HCT116 (cell line): ENCODE results near the gene VAMP3. TPM values are rescaled to one million over a fixed set of nuclear protein-coding genes. Genes with fewer than 3 reads are reported as not detected.

ENCODE experiments used
- ATAC-seq: fragments of 200-7000 bp; cut with Tn5 transposase; 2 replicates; pipeline ENCODE4 v1.9.1; 2020; ENCODE audit warnings: mild to moderate bottlenecking, moderate library complexity
- BruUV-seq: library from RNA; stranded (reverse); fragments of 400-500 nt; replicated peaks from 2 replicates; lab custom pipeline; 2021; lab: Mats Ljungman, UMichigan
- CTCF ChIA-PET: fragments of 300-600 bp; sonication (Branson Sonifier 250); formaldehyde crosslinking; loops from one replicate; lab custom pipeline; 2021; ENCODE audit warnings: antibody characterized with exemption; lab: Charles Lee
- POLR2A ChIA-PET: fragments of 300-600, 350-600 bp; sonication (Branson Sonifier 250); formaldehyde crosslinking; loops from one replicate; lab custom pipeline; 2021; ENCODE audit warnings: antibody characterized with exemption; lab: Charles Lee
- RAD21 ChIA-PET, 2 experiments: fragments of 300-600 bp; sonication (Branson Sonifier 250); formaldehyde crosslinking; loops; one replicate each; lab custom pipeline; 2023; ENCODE audit warnings: low total read pairs in 2 of 2; ENCODE audit not compliant: uncharacterized antibody in 2 of 2, unreplicated experiment in 2 of 2, low non-redundant PET in 1 of 2; lab: Charles Lee
- DNase-seq: peaks from one replicate; pipeline ENCODE4 v3.0.0-alpha.2; 2010; ENCODE audit warnings: low read depth, low spot score
- H2AFZ ChIP-seq: fragments of 200-600 bp; shearing (Covaris generic), sonication (generic); 2 replicates; pipeline ENCODE4 v1.6.1; 2017; ENCODE audit warnings: low read depth, mixed run types, mixed read lengths, antibody characterized with exemption, low read length; ENCODE audit not compliant: poor library complexity, severe bottlenecking
- H3K27ac ChIP-seq: 2 replicates; pipeline ENCODE4 v1.5.1; 2012; ENCODE audit warnings: low read depth, low read length
- H3K27me3 ChIP-seq: fragments of 200-600 bp; sonication (generic); 2 replicates; pipeline ENCODE4 v1.6.1; 2016; ENCODE audit warnings: mixed run types, low read length, mixed read lengths; ENCODE audit not compliant: insufficient read depth
- H3K36me3 ChIP-seq, 2 experiments: fragments of 200-500 bp in 1 of 2; fragments of 200-600 bp in 1 of 2; sonication (Bioruptor generic) in 1 of 2; sonication (generic) in 1 of 2; 2 replicates each; pipeline versions ENCODE4 v1.5.1 to v1.6.1; 2014 to 2016; ENCODE audit warnings: low read length in 2 of 2, inconsistent platforms in 1 of 2, mixed read lengths in 1 of 2, mixed run types in 1 of 2; ENCODE audit not compliant: insufficient read depth in 2 of 2, control insufficient read depth in 1 of 2
- H3K4me1 ChIP-seq, 2 experiments: fragments of 200-600 bp in 1 of 2; sonication (generic) in 1 of 2; 2 replicates each; pipeline versions ENCODE4 v1.5.1 to v1.6.1; 2012 to 2017; ENCODE audit warnings: low read length in 2 of 2, inconsistent platforms in 1 of 2, mild to moderate bottlenecking in 1 of 2, mixed read lengths in 1 of 2, mixed run types in 1 of 2, moderate library complexity in 1 of 2; ENCODE audit not compliant: insufficient read depth in 2 of 2, control insufficient read depth in 1 of 2
- H3K4me2 ChIP-seq: fragments of 200-600 bp; sonication (generic); 2 replicates; pipeline ENCODE4 v1.6.1; 2017; ENCODE audit warnings: mixed run types, low read length, mixed read lengths
- H3K4me3 ChIP-seq, 2 experiments: fragments of 200-600 bp in 1 of 2; sonication (generic) in 1 of 2; replicated peaks in 1 of 2; 2 replicates each; pipeline ENCODE4 v1.5.1; 2011 to 2016; ENCODE audit warnings: low read length in 2 of 2, control low read depth in 1 of 2, low read depth in 1 of 2, mild to moderate bottlenecking in 1 of 2, mixed read lengths in 1 of 2, mixed run types in 1 of 2
- H3K79me2 ChIP-seq: fragments of 200-600 bp; sonication (generic); 2 replicates; pipeline ENCODE4 v1.6.1; 2017; ENCODE audit warnings: mild to moderate bottlenecking, mixed run types, low read length, moderate library complexity, mixed read lengths; ENCODE audit not compliant: insufficient read depth
- H3K9ac ChIP-seq: fragments of 200-600 bp; sonication (generic); 2 replicates; pipeline ENCODE4 v1.6.1; 2016; ENCODE audit warnings: low read length, mixed read lengths
- H3K9me2 ChIP-seq: fragments of 200-600 bp; sonication (generic), shearing (Covaris generic); 2 replicates; pipeline ENCODE4 v1.6.1; 2017; ENCODE audit warnings: mixed run types, mild to moderate bottlenecking, moderate library complexity; ENCODE audit not compliant: insufficient read depth
- H3K9me3 ChIP-seq, 2 experiments: fragments of 200-500 bp in 1 of 2; fragments of 200-600 bp in 1 of 2; sonication (Bioruptor generic) in 1 of 2; sonication (generic) in 1 of 2; 2 replicates each; pipeline ENCODE4 v1.6.1; 2014 to 2017; ENCODE audit warnings: low read length in 2 of 2, mixed read lengths in 2 of 2, inconsistent platforms in 1 of 2, low read depth in 1 of 2, mild to moderate bottlenecking in 1 of 2, mixed run types in 1 of 2, moderate library complexity in 1 of 2; ENCODE audit not compliant: control insufficient read depth in 1 of 2, insufficient read depth in 1 of 2
- H4K20me1 ChIP-seq: fragments of 200-600 bp; sonication (generic), shearing (Covaris generic); 2 replicates; pipeline ENCODE4 v1.6.1; 2017; ENCODE audit warnings: mixed run types, mild to moderate bottlenecking, moderate library complexity; ENCODE audit not compliant: insufficient read depth
- CEBPB ChIP-seq: IDR thresholded peaks from 2 replicates; pipeline ENCODE4 v1.6.1; 2012; ENCODE audit warnings: low read depth
- ELF1 ChIP-seq: IDR thresholded peaks from 2 replicates; pipeline ENCODE4 v1.6.1; 2012; ENCODE audit warnings: low read depth, borderline replicate concordance
- FOSL1 ChIP-seq: IDR thresholded peaks from 2 replicates; pipeline ENCODE4 v1.6.1; 2012; ENCODE audit warnings: low read depth
- MAX ChIP-seq: IDR thresholded peaks from 2 replicates; pipeline ENCODE4 v1.6.1; 2012
- POLR2A ChIP-seq: IDR thresholded peaks from 2 replicates; pipeline ENCODE4 v1.7.0; 2011; ENCODE audit warnings: borderline replicate concordance; ENCODE audit not compliant: insufficient read depth, insufficient read length; ENCODE audit errors: extremely low read depth
- RAD21 ChIP-seq: IDR thresholded peaks from 2 replicates; pipeline ENCODE4 v1.6.1; 2012; ENCODE audit warnings: low read depth, mild to moderate bottlenecking
- REST ChIP-seq: IDR thresholded peaks from 2 replicates; pipeline ENCODE4 v1.6.1; 2012; ENCODE audit warnings: low read depth
- SP1 ChIP-seq: IDR thresholded peaks from 2 replicates; pipeline ENCODE4 v1.6.1; 2012; ENCODE audit warnings: low read depth
- SRF ChIP-seq: IDR thresholded peaks from 2 replicates; pipeline ENCODE4 v1.6.1; 2012; ENCODE audit warnings: low read depth
- TCF7L2 ChIP-seq: IDR thresholded peaks from 2 replicates; pipeline ENCODE4 v1.7.0; 2011; ENCODE audit warnings: borderline replicate concordance, inconsistent platforms; ENCODE audit not compliant: insufficient read depth, insufficient read length; ENCODE audit errors: extremely low read depth
- YY1 ChIP-seq: IDR thresholded peaks from 2 replicates; pipeline ENCODE4 v1.6.1; 2011; ENCODE audit warnings: low read length, low read depth, moderate library complexity, mild to moderate bottlenecking; ENCODE audit not compliant: insufficient replicate concordance; ENCODE audit errors: extremely low read depth
- intact Hi-C: fragments of 100-400 bp; cut with micrococcal nuclease; formaldehyde crosslinking; loops from 2 replicates; pipeline ENCODE4 v1.10.0; 2022
- total RNA-seq: library from RNA; stranded (reverse); gene quantifications from one replicate; pipeline ENCODE4 v1.2.1, GENCODE V29; 2021; ENCODE audit not compliant: unreplicated experiment
- TF ChIP-seq, protein P1 (sequence below): IDR thresholded peaks from 2 replicates; pipeline ENCODE4 v1.6.1; 2011; ENCODE audit warnings: mild to moderate bottlenecking, low read length, moderate library complexity; ENCODE audit not compliant: insufficient replicate concordance; ENCODE audit errors: extremely low read depth
- TF ChIP-seq, protein P2 (sequence below), 3 experiments: fragments of 200-600 bp in 1 of 3; sonication (generic) in 1 of 3; IDR thresholded peaks in 2 of 3; conservative IDR thresholded peaks in 1 of 3; 2 replicates each; pipeline ENCODE4 v1.5.1; 2012 to 2017; ENCODE audit warnings: low read depth in 2 of 3, low read length in 2 of 3, antibody characterized with exemption in 1 of 3, borderline replicate concordance in 1 of 3, control low read depth in 1 of 3, mild to moderate bottlenecking in 1 of 3, mixed read lengths in 1 of 3, mixed run types in 1 of 3, moderate library complexity in 1 of 3; ENCODE audit not compliant: insufficient read depth in 1 of 3

The VAMP3 gene
- total RNA-seq, 1 experiment from 2014 or later = 79.3 TPM

GRCh38 chr1:7824701-7825100 is 53.6 kb downstream of the VAMP3 start:
- POLR2A ChIA-PET = no interaction called here
- H3K9me3 ChIP-seq = no peaks in the 10 kb centered on the region
- no TSS peak for BruUV-seq
- no peak overlapping the region for H3K27ac ChIP-seq
- DNase-seq (no peak), ATAC-seq (no peak)
- RAD21 ChIA-PET = no interaction called here
- H4K20me1 ChIP-seq = no peaks in the 10 kb centered on the region
- CTCF ChIA-PET = interaction anchor here (0.6 kb wide), 1 partner anchor 177 kb away, joined by 3 read pairs; no protein-coding TSS in a partner anchor
- H3K79me2 ChIP-seq = no peaks in the 10 kb centered on the region
- no peak overlapping the region for H3K4me3 ChIP-seq
- intact Hi-C loops = no loop called here
- no peaks in the 10 kb centered on the region for H3K4me1 ChIP-seq
- H3K9ac ChIP-seq = no peak overlapping the region
- no peak overlapping the region for H3K4me2 ChIP-seq
- no peaks in the 10 kb centered on the region; a peak in 1 of 4 replicates for H3K36me3 ChIP-seq
- H3K27me3 ChIP-seq = no peaks in the 10 kb centered on the region
- TF ChIP-seq RAD21 (no peak), CEBPB (no peak), SRF (no peak)
- TF ChIP-seq, protein P1, sequence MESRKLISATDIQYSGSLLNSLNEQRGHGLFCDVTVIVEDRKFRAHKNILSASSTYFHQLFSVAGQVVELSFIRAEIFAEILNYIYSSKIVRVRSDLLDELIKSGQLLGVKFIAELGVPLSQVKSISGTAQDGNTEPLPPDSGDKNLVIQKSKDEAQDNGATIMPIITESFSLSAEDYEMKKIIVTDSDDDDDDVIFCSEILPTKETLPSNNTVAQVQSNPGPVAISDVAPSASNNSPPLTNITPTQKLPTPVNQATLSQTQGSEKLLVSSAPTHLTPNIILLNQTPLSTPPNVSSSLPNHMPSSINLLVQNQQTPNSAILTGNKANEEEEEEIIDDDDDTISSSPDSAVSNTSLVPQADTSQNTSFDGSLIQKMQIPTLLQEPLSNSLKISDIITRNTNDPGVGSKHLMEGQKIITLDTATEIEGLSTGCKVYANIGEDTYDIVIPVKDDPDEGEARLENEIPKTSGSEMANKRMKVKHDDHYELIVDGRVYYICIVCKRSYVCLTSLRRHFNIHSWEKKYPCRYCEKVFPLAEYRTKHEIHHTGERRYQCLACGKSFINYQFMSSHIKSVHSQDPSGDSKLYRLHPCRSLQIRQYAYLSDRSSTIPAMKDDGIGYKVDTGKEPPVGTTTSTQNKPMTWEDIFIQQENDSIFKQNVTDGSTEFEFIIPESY = no peak
- no peak overlapping the region for H2AFZ ChIP-seq
- H3K9me2 ChIP-seq = no peaks in the 10 kb centered on the region

- Histone ChIP-seq H3K27me3 (no peaks in the 10 kb centered on the region), H3K4me1 (no peaks in the 10 kb centered on the region), H4K20me1 (no peaks in the 10 kb centered on the region), H3K4me3 (no peak overlapping the region), H3K4me2 (no peak overlapping the region), H3K9me3 (no peaks in the 10 kb centered on the region), H3K9ac (no peak overlapping the region), H3K9me2 (no peaks in the 10 kb centered on the region), H3K79me2 (no peaks in the 10 kb centered on the region), H3K27ac (no peak overlapping the region), H2AFZ (no peak overlapping the region), H3K36me3 (peaks cover 0 to 4% of the 10 kb centered on the region in 2 experiments; a peak in 2 of 4 replicates)
- POLR2A ChIA-PET = no interaction called here
- CTCF ChIA-PET = no interaction called here
- RAD21 ChIA-PET = no interaction called here
- ATAC-seq = no peak
- BruUV-seq = no TSS peak
- intact Hi-C loops = no loop called here
- no peak for DNase-seq
- no peak for TF ChIP-seq ELF1
- no peak for TF ChIP-seq FOSL1
- no peak for TF ChIP-seq TCF7L2
- no peak for TF ChIP-seq MAX
- no peak for TF ChIP-seq YY1
- no peak for TF ChIP-seq POLR2A
- TF ChIP-seq, protein P2, sequence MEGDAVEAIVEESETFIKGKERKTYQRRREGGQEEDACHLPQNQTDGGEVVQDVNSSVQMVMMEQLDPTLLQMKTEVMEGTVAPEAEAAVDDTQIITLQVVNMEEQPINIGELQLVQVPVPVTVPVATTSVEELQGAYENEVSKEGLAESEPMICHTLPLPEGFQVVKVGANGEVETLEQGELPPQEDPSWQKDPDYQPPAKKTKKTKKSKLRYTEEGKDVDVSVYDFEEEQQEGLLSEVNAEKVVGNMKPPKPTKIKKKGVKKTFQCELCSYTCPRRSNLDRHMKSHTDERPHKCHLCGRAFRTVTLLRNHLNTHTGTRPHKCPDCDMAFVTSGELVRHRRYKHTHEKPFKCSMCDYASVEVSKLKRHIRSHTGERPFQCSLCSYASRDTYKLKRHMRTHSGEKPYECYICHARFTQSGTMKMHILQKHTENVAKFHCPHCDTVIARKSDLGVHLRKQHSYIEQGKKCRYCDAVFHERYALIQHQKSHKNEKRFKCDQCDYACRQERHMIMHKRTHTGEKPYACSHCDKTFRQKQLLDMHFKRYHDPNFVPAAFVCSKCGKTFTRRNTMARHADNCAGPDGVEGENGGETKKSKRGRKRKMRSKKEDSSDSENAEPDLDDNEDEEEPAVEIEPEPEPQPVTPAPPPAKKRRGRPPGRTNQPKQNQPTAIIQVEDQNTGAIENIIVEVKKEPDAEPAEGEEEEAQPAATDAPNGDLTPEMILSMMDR (IDR thresholded peaks at IDR 0.05 in 2 of 3, conservative IDR thresholded peaks at IDR 0.05 in 1 of 3; ENCODE audit: borderline replicate concordance in 1 of 3, insufficient read depth in 1 of 3, low read depth in 2 of 3, low read length in 2 of 3) = no peak
- no peak for TF ChIP-seq SRF
- no peak for TF ChIP-seq REST
- no peak for TF ChIP-seq SP1
Measured at GRCh38 chr1:7826363-7826762, 55.3 kb downstream of the VAMP3 start.
